Upper lobe of left lung (tissue), 6 donors: ENCODE data around the gene OLAH. TPM values are rescaled to one million over a fixed set of nuclear protein-coding genes. Genes with fewer than 3 reads are reported as not detected.

ENCODE experiments used
- ATAC-seq, 2 donors: fragments of 200-7000 bp; cut with Tn5 transposase; one replicate each; pipeline ENCODE4 v1.9.1; 2022; ENCODE audit warnings: mild to moderate bottlenecking in 2 of 2, moderate library complexity in 2 of 2; ENCODE audit not compliant: low FRiP score in 2 of 2
- DNase-seq, 2 donors: peaks; one replicate each; pipeline ENCODE4 v3.0.0-alpha.2; 2019 to 2020
- H3K27ac ChIP-seq, 4 donors: fragments of 200-600 bp; sonication (generic); one replicate each; pipeline ENCODE4 v1.5.1; 2016 to 2019
- H3K27me3 ChIP-seq, 4 donors: fragments of 200-600 bp; sonication (generic); one replicate each; pipeline ENCODE4 v1.5.1; 2017 to 2019
- H3K36me3 ChIP-seq, 4 donors: fragments of 200-600 bp; sonication (generic); one replicate each; pipeline ENCODE4 v1.5.1; 2016 to 2019
- H3K4me1 ChIP-seq, 4 donors: fragments of 200-600 bp; sonication (generic); one replicate each; pipeline ENCODE4 v1.5.1; 2018 to 2019
- H3K4me3 ChIP-seq, 4 donors: fragments of 200-600 bp; sonication (generic); one replicate each; pipeline ENCODE4 v1.5.1; 2017 to 2019; ENCODE audit warnings: mild to moderate bottlenecking in 2 of 4, moderate library complexity in 1 of 4
- H3K9me3 ChIP-seq, 4 donors: fragments of 200-600 bp; sonication (generic); one replicate each; pipeline ENCODE4 v1.5.1; 2018 to 2019
- CTCF ChIP-seq, 6 experiments: fragments of 450-650 bp in 4 of 6; fragments of 200-600 bp in 2 of 6; sonication (generic) in 2 of 6; IDR thresholded peaks; one replicate each; pipeline ENCODE4 v1.5.1; 2016 to 2019; ENCODE audit warnings: antibody characterized with exemption in 6 of 6
- EP300 ChIP-seq, 4 donors: sonication (generic); formaldehyde crosslinking; IDR thresholded peaks; one replicate each; pipeline ENCODE4 v1.5.1; 2017; ENCODE audit warnings: antibody characterized with exemption in 4 of 4, control low read depth in 2 of 4
- POLR2A ChIP-seq, 4 donors: fragments of 450-650 bp; IDR thresholded peaks; one replicate each; pipeline ENCODE4 v1.5.1; 2016 to 2017; ENCODE audit warnings: antibody characterized with exemption in 4 of 4, mild to moderate bottlenecking in 2 of 4
- POLR2AphosphoS5 ChIP-seq, 2 donors: sonication (generic); formaldehyde crosslinking; IDR thresholded peaks; one replicate each; pipeline ENCODE4 v1.5.1; 2017; ENCODE audit warnings: antibody characterized with exemption in 2 of 2
- whole genome bisulfite sequencing, 2 donors: methylation state at CpG; one replicate each; pipeline ENCODE4 v1.1.5; 2017 to 2018; 5-methylcytosine and 5-hydroxymethylcytosine counted together
- total RNA-seq, 6 donors: library from RNA; depleted of rRNA in 4 of 6; stranded (reverse); fragments of >200 nt in 4 of 6; gene quantifications; one replicate each; pipeline versions ENCODE4 v1.1.0 to v1.2.1, GENCODE V29; 2016 to 2021
- donor health status: DM: no; HTN: no; CAD: no; lungs with moderate emphysema.
- donor health status: DM: no; HTN: yes; CAD: no; lungs with severe emphysema.

The OLAH gene
- total RNA-seq, 6 donors from 2014 or later = 1.1 to 5.6 (median 2.4) TPM

GRCh38 chr10:15091418-15091817 lies 47.7 kb downstream of the OLAH start:
- ATAC-seq = no peak
- Histone ChIP-seq H3K27me3 (no peaks in the 10 kb centered on the region), H3K4me3 (no peak overlapping the region), H3K9me3 (no peaks in the 10 kb centered on the region), H3K27ac (no peak overlapping the region), H3K4me1 (peaks cover 6 to 17% (median 11%) of the 10 kb centered on the region in 4 donors), H3K36me3 (no peaks in the 10 kb centered on the region)
- WGBS, 2 donors = 82 to 83% methylated on average over 5 of the region's 5 CpGs
- TF ChIP-seq POLR2A (IDR thresholded peaks at IDR 0.05) (no peak), EP300 (IDR thresholded peaks at IDR 0.05) (no peak), POLR2AphosphoS5 (IDR thresholded peaks at IDR 0.05) (no peak), CTCF (IDR thresholded peaks at IDR 0.05) (no peak)
- no peak for DNase-seq

GRCh38 chr10:15092855-15093408 lies 49.2 kb downstream of the OLAH start:
- H3K4me1 ChIP-seq = peaks cover 6 to 23% (median 14%) of the 10 kb centered on the region in 4 donors
- no peak for TF ChIP-seq POLR2AphosphoS5 (IDR thresholded peaks at IDR 0.05)
- TF ChIP-seq POLR2A (IDR thresholded peaks at IDR 0.05) = no peak
- TF ChIP-seq EP300 (IDR thresholded peaks at IDR 0.05) = no peak
- TF ChIP-seq CTCF (IDR thresholded peaks at IDR 0.05) = no peak
- DNase-seq (peak in 1 of 2 donors; percentile 22), ATAC-seq (no peak)
- H3K27me3 ChIP-seq = no peaks in the 10 kb centered on the region
- no peak overlapping the region for H3K4me3 ChIP-seq
- WGBS, 2 donors = 86 to 92% methylated on average over 15 to 16 of the region's 16 CpGs
- no peak overlapping the region for H3K27ac ChIP-seq
- H3K36me3 ChIP-seq = no peaks in the 10 kb centered on the region
- H3K9me3 ChIP-seq = no peaks in the 10 kb centered on the region

DNA sequence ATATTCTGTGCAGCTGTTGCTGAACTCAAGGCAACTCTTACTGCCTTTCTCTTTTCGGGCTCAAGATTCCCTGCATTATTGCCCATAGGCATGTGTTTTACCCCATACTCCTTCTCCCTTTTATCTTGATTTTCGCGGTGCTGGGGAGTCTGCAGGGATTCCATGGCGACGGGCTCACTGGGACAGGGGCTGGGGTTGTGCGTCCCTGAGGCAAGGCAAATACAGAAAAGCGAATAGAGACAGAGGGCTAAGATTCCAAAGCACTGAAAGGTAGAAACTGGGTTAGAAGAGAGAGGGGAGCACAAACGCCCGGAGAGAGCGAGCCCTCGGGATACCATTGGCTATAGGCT lies 52.9 kb downstream of the OLAH start:
- Histone ChIP-seq H3K4me3 (peak overlapping the region; percentile 63 to 98 (median 88)), H3K4me1 (peaks cover 13 to 34% (median 23%) of the 10 kb centered on the region in 4 donors), H3K36me3 (peaks cover 0 to 9% (median 0%) of the 10 kb centered on the region in 4 donors), H3K9me3 (no peaks in the 10 kb centered on the region), H3K27me3 (no peaks in the 10 kb centered on the region), H3K27ac (peak overlapping the region; percentile 93 to 98 (median 96))
- no peak for TF ChIP-seq POLR2AphosphoS5 (IDR thresholded peaks at IDR 0.05)
- no peak for TF ChIP-seq CTCF (IDR thresholded peaks at IDR 0.05)
- TF ChIP-seq POLR2A (IDR thresholded peaks at IDR 0.05) = no peak
- TF ChIP-seq EP300 (IDR thresholded peaks at IDR 0.05) = no peak
- peak; percentile 5 to 32 for ATAC-seq
- 1% methylated on average over 11 of the region's 11 CpGs for WGBS, 2 donors
- no peak for DNase-seq

DNA sequence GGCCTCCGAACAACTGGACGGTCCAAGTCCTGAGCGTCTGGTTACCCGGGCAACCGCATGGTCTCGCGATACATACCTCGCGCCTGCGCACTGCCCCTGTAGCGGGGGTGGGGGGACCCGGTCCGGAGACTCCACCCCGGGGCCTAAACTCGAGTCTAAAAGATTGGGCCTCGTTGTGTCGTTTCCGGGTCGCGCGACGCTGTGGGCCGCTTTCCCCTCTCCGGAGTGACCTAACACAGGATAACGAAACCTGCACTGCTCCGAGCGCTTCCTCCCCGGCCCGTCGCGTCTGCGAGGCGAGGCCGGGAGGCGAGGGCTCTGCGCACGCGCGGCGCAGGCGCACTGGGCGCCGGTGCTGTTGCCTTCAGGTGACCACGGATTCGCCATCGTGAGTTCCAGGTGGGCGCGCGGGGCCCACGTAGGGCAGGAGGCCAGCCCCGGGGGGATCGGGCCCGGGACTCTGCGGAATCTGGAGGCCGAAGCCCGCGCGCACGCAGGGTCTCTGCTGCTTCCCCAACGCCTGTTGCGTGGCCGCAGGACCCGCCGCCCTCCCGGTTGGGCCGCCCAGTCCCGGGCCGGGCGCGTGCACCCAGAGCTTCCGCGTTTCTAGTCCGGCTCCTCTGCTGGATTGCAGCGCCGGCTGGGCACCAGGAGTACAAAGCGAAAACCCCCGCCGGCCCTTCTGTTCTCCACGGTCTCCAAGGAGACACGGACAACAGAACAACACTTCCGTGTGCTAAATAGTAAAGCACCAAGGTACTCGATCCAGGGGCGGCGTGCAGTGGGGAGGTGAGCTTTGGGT lies 53.5 kb downstream of the OLAH start, which contains the start of gene RPP38:
Gene RPP38, plus strand, starts transcription at position 345 of the 802 bp plus-strand sequence. CDS start 5,960 bp downstream, outside the sequence.
- Histone ChIP-seq H3K4me1 (peaks cover 13 to 34% (median 23%) of the 10 kb centered on the region in 4 donors), H3K27me3 (no peaks in the 10 kb centered on the region), H3K9me3 (no peaks in the 10 kb centered on the region), H3K36me3 (peaks cover 0 to 10% (median under 1%) of the 10 kb centered on the region in 4 donors), H3K4me3 (peak within 1 kb of the TSS; percentile 63 to 98 (median 88)), H3K27ac (peak within 1 kb of the TSS; percentile 93 to 98 (median 96))
- peak in 3 of 4 donors; percentile 87 to 92 (median 89) for TF ChIP-seq POLR2A (IDR thresholded peaks at IDR 0.05)
- TF ChIP-seq EP300 (IDR thresholded peaks at IDR 0.05) = no peak
- peak in 2 of 6 experiments; percentile 9 to 14 for TF ChIP-seq CTCF (IDR thresholded peaks at IDR 0.05)
- TF ChIP-seq POLR2AphosphoS5 (IDR thresholded peaks at IDR 0.05) = peak; percentile 59 to 77
- peak; percentile 93 to 99 for DNase-seq
- peak; percentile 97 to 98 for ATAC-seq
- WGBS, 2 donors = 0% methylated on average over 11 to 16 of the region's 84 CpGs
